IMR-90 (cell line): ENCODE data around the gene GNAT1.

ENCODE experiments used
- BHLHE40 ChIP-seq: fragments of 150-350 bp; IDR thresholded peaks from 2 replicates; pipeline ENCODE4 v1.6.1; 2016; ENCODE audit warnings: mild to moderate bottlenecking, low read depth, low read length
- CHD1 ChIP-seq: IDR thresholded peaks from 2 replicates; pipeline ENCODE4 v1.6.1; 2012; ENCODE audit warnings: low read depth, low read length, improper control_type of control experiment
- CTCF ChIP-seq: conservative IDR thresholded peaks from 2 replicates; pipeline ENCODE4 v1.5.1; 2012; ENCODE audit warnings: mild to moderate bottlenecking, low read depth, low read length, improper control_type of control experiment
- FOS ChIP-seq: fragments of 150-350 bp; IDR thresholded peaks from 2 replicates; pipeline ENCODE4 v1.6.1; 2016; ENCODE audit warnings: low read depth, low read length
- MAFK ChIP-seq: IDR thresholded peaks from 2 replicates; pipeline ENCODE4 v1.6.1; 2012; ENCODE audit warnings: low read depth, low read length, improper control_type of control experiment
- MXI1 ChIP-seq: IDR thresholded peaks from 2 replicates; pipeline ENCODE4 v1.6.1; 2012; ENCODE audit warnings: low read depth, mild to moderate bottlenecking, low read length, moderate library complexity, borderline replicate concordance
- POLR2A ChIP-seq: IDR thresholded peaks from 2 replicates; pipeline ENCODE4 v1.6.1; 2012; ENCODE audit warnings: mild to moderate bottlenecking, low read depth, low read length
- RAD21 ChIP-seq: IDR thresholded peaks from 2 replicates; pipeline ENCODE4 v1.6.1; 2012; ENCODE audit warnings: low read length, improper control_type of control experiment
- RCOR1 ChIP-seq: IDR thresholded peaks from 2 replicates; pipeline ENCODE4 v1.6.1; 2012; ENCODE audit warnings: mild to moderate bottlenecking, low read length, improper control_type of control experiment; ENCODE audit not compliant: insufficient replicate concordance
- SMC3 ChIP-seq: fragments of 150-350 bp; IDR thresholded peaks from 2 replicates; pipeline ENCODE4 v1.6.1; 2016; ENCODE audit warnings: low read depth, mild to moderate bottlenecking, antibody characterized with exemption, low read length, moderate library complexity
- USF2 ChIP-seq: fragments of 150-350 bp; IDR thresholded peaks from 2 replicates; pipeline ENCODE4 v1.6.1; 2017; ENCODE audit warnings: mild to moderate bottlenecking, antibody characterized with exemption, low read length, low read depth

GRCh38 chr3:50169858-50170257 lies 21.6 kb upstream of the GNAT1 start:
- TF ChIP-seq CTCF (no peak), CHD1 (no peak), BHLHE40 (no peak), RCOR1 (no peak), POLR2A (no peak), MAFK (no peak), SMC3 (no peak), USF2 (no peak), RAD21 (no peak), MXI1 (no peak), FOS (no peak)
